SJCRH30 (cell line): ENCODE data around the gene CALU. TPM values are rescaled to one million over a fixed set of nuclear protein-coding genes. Genes with fewer than 3 reads are reported as not detected.

Experiments used
- DNase-seq, 2 experiments: peaks; one replicate each; pipeline ENCODE4 v3.0.0-alpha.2; 2015 to 2020
- H3K27ac ChIP-seq: fragments of 250-450 bp; sonication (Bioruptor Pico); 2 replicates; pipeline ENCODE4 v1.5.1; 2020; ENCODE audit warnings: mild to moderate bottlenecking, moderate library complexity
- H3K27me3 ChIP-seq: fragments of 250-450 bp; sonication (Bioruptor Pico); 2 replicates; pipeline ENCODE4 v1.5.1; 2020; ENCODE audit warnings: mild to moderate bottlenecking, moderate library complexity
- H3K36me3 ChIP-seq: fragments of 250-450 bp; sonication (Bioruptor Pico); 2 replicates; pipeline ENCODE4 v1.5.1; 2020; ENCODE audit warnings: mild to moderate bottlenecking, moderate library complexity
- H3K4me1 ChIP-seq: fragments of 250-450 bp; sonication (Bioruptor Pico); 2 replicates; pipeline ENCODE4 v1.5.1; 2020; ENCODE audit warnings: mild to moderate bottlenecking, moderate library complexity
- H3K4me3 ChIP-seq: fragments of 250-450 bp; sonication (Bioruptor Pico); 2 replicates; pipeline ENCODE4 v1.5.1; 2020; ENCODE audit warnings: mild to moderate bottlenecking, moderate library complexity
- H3K9me3 ChIP-seq: fragments of 250-450 bp; sonication (Bioruptor Pico); replicated peaks from 2 replicates; pipeline ENCODE4 v1.5.1; 2020; ENCODE audit warnings: mild to moderate bottlenecking, moderate library complexity
- total RNA-seq: library from RNA; depleted of rRNA; stranded (reverse); fragments of >200 nt; shearing (Covaris generic); gene quantifications from 2 replicates; pipeline ENCODE4 v1.2.3, GENCODE V29; 2014

Gene CALU
- total RNA-seq, 1 experiment from 2014 or later: 291 TPM

DNA sequence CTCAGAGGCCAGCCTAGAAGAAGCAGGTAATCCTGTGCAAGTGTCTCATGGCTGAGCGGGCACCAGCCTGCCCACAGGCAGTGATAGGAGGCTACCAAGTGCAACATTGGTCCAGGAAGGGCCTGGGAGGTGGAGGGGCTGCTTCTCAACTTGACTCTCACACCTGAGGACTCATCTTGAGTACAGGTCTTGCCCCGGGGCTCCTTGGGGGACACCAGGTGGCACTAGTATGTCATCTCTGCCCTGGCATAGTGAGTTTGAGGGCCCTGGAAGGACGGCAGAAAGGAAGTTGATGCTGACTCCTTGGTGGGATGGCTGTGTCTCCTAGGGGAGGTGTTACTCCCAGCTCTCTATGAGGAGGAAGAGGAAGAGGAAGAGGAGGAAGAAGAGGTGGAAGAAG is 54.9 kb downstream of the CALU start:
- H3K9me3 ChIP-seq: no peaks in the 10 kb centered on the region
- peaks cover 3% of the 10 kb centered on the region; the same call in 1 of the 2 replicates for H3K36me3 ChIP-seq
- H3K27ac ChIP-seq: no peak overlapping the region
- no peak overlapping the region for H3K4me3 ChIP-seq
- no peak for DNase-seq
- peaks cover 14% of the 10 kb centered on the region for H3K4me1 ChIP-seq
- H3K27me3 ChIP-seq: no peaks in the 10 kb centered on the region

DNA sequence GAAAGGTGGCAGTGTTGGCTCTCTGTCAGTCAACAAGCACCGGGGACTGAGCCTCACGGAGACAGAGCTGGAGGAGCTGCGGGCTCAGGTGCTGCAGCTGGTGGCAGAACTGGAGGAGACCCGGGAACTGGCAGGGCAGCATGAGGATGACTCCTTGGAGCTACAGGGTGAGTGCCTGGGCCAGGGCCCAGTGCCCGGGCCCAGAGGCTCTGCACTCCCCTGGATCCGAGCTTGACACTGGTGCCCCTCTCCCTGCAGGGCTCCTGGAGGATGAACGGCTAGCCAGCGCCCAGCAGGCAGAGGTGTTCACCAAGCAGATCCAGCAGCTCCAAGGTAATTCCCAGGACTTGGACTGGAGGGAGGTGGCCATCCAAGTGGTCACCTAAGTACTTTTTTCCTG is 55.3 kb downstream of the CALU start:
- DNase-seq: no peak
- Histone ChIP-seq H3K36me3 (peaks cover 3% of the 10 kb centered on the region; the same call in 1 of the 2 replicates), H3K27ac (no peak overlapping the region), H3K9me3 (no peaks in the 10 kb centered on the region), H3K27me3 (no peaks in the 10 kb centered on the region), H3K4me3 (no peak overlapping the region), H3K4me1 (peaks cover 14% of the 10 kb centered on the region)

DNA sequence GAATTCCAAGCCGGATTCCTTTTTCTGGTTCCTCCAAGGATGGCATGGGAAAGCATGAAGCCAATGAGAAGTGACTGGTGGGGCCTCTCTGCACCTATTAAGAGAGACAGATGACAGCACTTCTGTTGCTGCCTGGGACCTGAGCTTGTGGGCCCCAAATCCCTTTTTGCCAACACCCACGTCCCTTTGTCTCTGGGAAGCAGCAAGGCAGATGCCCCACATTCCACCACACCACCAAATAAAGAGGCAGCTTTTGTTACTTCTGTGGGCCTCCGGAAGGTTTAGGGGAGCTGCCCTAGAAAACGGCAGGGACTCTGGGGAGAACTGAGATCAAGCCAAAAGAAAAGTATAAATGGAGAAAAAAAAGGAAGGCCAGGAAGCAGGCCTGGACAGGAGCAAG is 56.0 kb downstream of the CALU start:
- Histone ChIP-seq H3K27ac (no peak overlapping the region), H3K27me3 (no peaks in the 10 kb centered on the region), H3K4me1 (peaks cover 14% of the 10 kb centered on the region), H3K9me3 (no peaks in the 10 kb centered on the region), H3K36me3 (peaks cover 3% of the 10 kb centered on the region; the same call in 1 of the 2 replicates), H3K4me3 (no peak overlapping the region)
- DNase-seq: no peak

DNA sequence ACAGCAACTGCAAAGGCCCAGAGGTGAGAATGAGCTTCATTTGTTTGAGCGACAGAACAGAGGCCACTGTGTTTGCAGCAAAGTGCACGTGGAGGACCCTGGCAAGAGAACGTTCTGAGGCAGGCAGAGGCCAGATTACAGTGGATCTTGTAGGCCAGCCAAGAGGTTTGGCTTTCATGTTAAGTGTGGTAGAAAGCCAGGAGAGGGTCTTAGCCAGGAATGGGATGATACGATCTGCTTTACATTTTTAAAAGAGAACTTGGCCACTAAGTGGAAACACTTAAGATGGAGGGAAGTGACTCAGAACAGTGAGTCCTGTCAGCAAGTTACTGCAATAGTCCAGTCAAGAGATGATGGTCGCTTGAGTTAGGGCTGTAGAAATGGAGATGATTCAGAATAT is 57.2 kb downstream of the CALU start:
- no peak overlapping the region for H3K27ac ChIP-seq
- no peak overlapping the region for H3K4me3 ChIP-seq
- H3K4me1 ChIP-seq: peaks cover 10% of the 10 kb centered on the region
- peaks cover 6% of the 10 kb centered on the region; the same call in 1 of the 2 replicates for H3K36me3 ChIP-seq
- H3K9me3 ChIP-seq: no peaks in the 10 kb centered on the region
- H3K27me3 ChIP-seq: no peaks in the 10 kb centered on the region
- no peak for DNase-seq

DNA sequence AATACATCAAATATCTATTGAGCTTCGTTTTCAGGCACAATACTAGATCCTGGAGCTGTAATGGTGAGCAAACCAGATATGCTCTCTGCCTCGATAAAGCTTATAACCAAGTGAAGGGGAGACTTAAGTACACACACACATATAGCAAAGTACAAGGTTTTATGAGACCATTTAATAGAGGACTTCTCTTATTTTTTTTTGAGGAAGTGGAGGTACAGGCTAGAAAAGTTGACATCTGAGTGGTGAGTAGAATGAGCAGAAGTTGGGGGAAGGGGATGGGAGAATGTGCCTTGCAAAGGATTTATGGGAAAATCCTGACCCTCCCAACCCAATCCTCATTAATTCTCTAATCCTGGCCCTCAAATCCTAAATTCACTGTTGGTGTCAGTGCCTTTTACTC is 60.3 kb downstream of the CALU start:
- no peak overlapping the region for H3K27ac ChIP-seq
- DNase-seq: no peak

DNA sequence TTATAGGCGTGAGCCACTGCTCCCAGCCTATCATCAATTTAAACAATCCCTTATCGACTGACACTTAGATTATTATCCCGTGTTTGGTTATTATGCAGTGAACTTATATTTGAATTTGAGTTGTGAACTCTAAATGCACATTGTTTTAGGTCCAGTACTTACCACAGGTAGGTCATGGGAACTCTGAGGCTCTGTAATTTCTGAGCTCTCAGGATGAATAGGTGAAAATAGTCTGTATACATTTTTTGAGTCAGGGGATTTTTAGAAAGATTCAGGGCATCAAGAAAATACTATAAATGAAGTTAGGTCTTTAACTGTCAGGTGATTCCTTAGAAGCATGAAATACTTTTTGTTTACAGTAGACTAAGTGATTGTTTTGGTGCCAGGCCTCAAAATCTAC is 61.4 kb downstream of the CALU start:
- Histone ChIP-seq H3K36me3 (peaks cover 3% of the 10 kb centered on the region; the same call in 1 of the 2 replicates), H3K27ac (no peak overlapping the region), H3K4me1 (no peaks in the 10 kb centered on the region; the same call in 1 of the 2 replicates), H3K9me3 (no peaks in the 10 kb centered on the region), H3K27me3 (no peaks in the 10 kb centered on the region), H3K4me3 (no peak overlapping the region)
- DNase-seq: no peak

More for the DNA sequence above, 60.3 kb downstream of the CALU start:
- Histone ChIP-seq H3K9me3 (no peaks in the 10 kb centered on the region), H3K27me3 (no peaks in the 10 kb centered on the region), H3K4me3 (no peak overlapping the region), H3K36me3 (peaks cover 6% of the 10 kb centered on the region; the same call in 1 of the 2 replicates), H3K4me1 (no peaks in the 10 kb centered on the region; the same call in 1 of the 2 replicates)

DNA sequence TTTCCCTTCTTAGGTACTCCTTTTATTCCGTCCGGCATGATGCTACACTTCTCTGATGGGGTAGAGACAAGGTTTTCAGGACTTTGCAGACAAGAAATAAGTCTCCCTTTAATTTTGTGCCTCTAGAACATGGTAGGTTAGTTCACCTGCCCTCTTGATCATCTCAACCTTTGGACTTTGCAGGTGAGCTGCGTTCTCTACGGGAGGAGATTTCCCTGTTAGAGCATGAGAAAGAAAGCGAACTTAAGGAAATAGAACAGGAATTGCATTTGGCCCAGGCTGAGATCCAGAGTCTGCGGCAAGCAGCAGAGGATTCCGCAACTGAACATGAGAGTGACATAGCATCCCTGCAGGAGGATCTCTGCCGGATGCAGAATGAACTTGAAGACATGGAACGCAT is 61.8 kb downstream of the CALU start:
- DNase-seq: no peak

DNA sequence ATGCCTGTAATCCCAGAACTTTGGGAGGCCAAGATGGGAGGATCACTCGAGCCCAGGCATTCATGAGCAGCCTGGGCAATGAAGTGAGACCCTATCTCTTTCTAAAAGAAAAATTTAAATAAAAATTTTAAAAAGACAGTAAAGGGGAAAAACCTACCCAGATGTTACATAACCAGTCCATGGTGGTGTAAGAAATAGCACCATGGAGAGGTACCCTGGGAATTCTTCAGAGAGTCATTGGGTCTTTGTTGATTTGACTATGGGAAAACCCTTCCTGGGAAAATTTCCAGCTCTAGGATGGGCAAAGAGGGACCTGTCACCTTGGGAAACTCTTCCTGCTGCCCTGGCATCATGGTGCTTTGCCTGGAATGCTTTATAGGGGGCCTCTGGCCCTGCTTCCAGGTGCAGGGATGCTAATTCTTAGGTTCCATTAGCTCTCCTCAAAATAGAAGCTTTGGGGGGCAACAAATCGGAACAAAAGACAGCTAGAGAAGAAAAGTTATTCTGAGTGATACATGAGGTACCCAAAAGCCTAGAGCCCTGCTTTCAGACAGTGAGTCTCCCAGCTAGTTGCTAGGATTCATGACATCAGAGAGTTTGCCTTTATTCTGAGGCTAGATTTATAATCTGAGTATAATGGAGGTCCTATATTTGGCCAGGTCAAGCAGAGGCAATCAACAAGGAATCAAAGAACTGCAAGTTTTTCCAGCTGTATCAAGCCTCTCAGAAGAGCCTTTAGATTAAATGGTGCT is 62.7 kb downstream of the CALU start:
- no peak for DNase-seq
- Histone ChIP-seq H3K4me3 (no peak overlapping the region), H3K27ac (no peak overlapping the region), H3K4me1 (no peaks in the 10 kb centered on the region; the same call in 1 of the 2 replicates), H3K9me3 (no peaks in the 10 kb centered on the region), H3K27me3 (no peaks in the 10 kb centered on the region), H3K36me3 (peaks cover 6% of the 10 kb centered on the region; the same call in 1 of the 2 replicates)

More for the DNA sequence above, 61.8 kb downstream of the CALU start:
- H3K4me1 ChIP-seq: no peaks in the 10 kb centered on the region; the same call in 1 of the 2 replicates
- no peaks in the 10 kb centered on the region for H3K9me3 ChIP-seq
- no peak overlapping the region for H3K4me3 ChIP-seq
- H3K27me3 ChIP-seq: no peaks in the 10 kb centered on the region
- H3K36me3 ChIP-seq: peaks cover 3% of the 10 kb centered on the region; the same call in 1 of the 2 replicates
- H3K27ac ChIP-seq: no peak overlapping the region

DNA sequence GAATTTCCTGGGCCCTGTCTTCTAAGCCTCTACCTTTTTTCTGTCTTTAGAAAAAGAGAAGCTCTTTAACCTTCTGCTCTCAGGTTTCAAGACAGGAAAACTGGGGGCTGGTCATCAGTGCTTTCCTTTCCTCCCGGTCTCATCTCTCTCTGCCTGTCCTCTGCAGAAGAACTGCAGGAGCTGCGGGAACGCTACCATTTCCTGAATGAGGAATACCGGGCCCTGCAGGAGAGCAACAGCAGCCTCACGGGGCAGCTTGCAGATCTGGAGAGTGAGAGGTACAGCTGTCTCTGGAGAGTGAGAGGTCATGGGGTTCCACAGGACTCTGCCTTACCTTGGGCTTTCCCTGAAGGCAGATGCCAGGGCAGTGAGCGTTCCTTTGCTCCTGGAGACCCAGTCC is 65.3 kb downstream of the CALU start:
- DNase-seq: no peak
- Histone ChIP-seq H3K36me3 (peaks cover 6% of the 10 kb centered on the region), H3K4me1 (no peaks in the 10 kb centered on the region; the same call in 1 of the 2 replicates), H3K4me3 (no peak overlapping the region), H3K9me3 (no peaks in the 10 kb centered on the region), H3K27me3 (no peaks in the 10 kb centered on the region), H3K27ac (no peak overlapping the region)

DNA sequence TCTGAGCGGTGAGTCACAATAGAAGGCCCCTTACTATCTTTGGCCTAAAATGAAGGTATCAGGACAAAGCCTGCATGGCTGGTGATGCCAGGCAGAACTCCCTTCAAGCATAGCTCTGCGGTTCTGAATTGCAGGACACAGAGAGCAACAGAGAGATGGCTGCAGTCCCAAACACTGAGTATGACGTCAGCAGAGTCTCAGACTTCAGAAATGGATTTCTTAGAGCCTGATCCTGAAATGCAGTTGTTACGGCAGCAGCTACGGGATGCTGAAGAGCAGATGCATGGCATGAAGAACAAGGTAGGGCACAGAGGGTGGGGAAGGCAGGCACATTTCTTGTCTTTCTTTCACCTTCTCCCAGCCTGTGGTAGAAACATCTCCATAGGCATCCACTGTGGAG is 66.1 kb downstream of the CALU start:
- no peak for DNase-seq
- H3K4me3 ChIP-seq: no peak overlapping the region
- H3K9me3 ChIP-seq: no peaks in the 10 kb centered on the region
- peaks cover 6% of the 10 kb centered on the region for H3K36me3 ChIP-seq
- H3K27ac ChIP-seq: no peak overlapping the region
- no peaks in the 10 kb centered on the region for H3K27me3 ChIP-seq
- H3K4me1 ChIP-seq: no peaks in the 10 kb centered on the region; the same call in 1 of the 2 replicates

DNA sequence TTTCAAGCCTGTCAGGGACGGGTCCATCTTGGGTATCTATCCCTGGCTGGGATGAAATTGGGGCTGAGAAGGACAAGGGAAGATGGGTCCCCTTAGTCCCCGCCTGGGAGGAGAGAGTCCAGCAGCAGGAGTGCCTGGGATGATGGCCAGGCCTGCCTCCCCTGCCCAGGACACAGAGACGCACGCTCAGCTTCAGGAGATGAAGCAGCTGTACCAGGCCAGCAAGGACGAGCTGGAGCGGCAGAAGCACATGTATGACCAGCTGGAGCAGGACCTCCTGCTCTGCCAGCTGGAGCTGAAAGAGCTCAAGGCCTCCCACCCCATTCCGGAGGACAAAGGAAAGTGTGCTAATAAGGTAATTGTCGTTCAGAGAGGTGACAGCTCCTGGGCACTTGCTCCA is 68.0 kb downstream of the CALU start:
- Histone ChIP-seq H3K36me3 (peaks cover 3% of the 10 kb centered on the region), H3K4me3 (no peak overlapping the region), H3K27me3 (no peaks in the 10 kb centered on the region), H3K27ac (no peak overlapping the region), H3K9me3 (no peaks in the 10 kb centered on the region), H3K4me1 (no peaks in the 10 kb centered on the region; the same call in 1 of the 2 replicates)
- DNase-seq: no peak

DNA sequence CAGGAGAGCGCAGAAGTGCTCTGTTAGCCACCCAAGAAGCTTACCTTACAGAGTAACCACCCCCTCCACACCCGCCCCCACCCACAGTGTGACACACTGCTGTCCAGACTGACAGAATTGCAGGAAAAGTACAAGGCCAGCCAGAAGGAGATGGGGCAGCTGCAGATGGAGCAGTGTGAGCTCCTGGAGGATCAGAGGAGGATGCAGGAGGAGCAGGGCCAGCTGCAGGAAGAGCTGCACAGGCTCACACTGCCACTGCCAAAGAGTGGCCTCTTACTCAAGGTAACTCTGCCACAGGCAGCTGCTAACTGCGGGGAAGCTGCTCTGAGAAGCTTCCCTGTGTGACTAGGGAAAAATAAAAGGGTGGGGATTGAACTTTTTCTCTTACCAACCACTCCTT is 70.2 kb downstream of the CALU start:
- no peak overlapping the region for H3K27ac ChIP-seq
- 0 out of 2 replicates have a peak, but pooled peaks cover under 1% of the 10 kb centered on the region for H3K4me1 ChIP-seq
- no peaks in the 10 kb centered on the region for H3K27me3 ChIP-seq
- H3K9me3 ChIP-seq: no peaks in the 10 kb centered on the region
- peaks cover 3% of the 10 kb centered on the region; the same call in 1 of the 2 replicates for H3K36me3 ChIP-seq
- no peak overlapping the region for H3K4me3 ChIP-seq
- peak; percentile 20 to 37 for DNase-seq

DNA sequence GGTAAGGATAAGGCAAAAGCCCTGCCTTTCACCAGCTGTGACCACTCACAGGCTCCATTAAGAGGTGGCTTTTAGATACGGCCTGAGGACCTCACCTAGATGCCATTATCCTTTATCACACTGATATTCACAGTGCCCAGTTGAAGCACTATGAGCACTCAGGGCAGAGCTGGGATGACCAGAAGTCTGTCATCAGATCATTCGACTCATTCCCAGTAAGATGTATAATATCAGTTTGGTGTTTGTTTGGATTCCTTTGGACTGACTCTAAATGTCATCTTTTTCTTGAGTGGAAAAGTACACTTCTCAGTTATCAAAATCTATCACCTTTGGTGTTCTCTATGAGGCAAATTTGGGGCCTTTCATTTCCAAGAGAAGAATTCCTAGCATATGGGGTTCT is 71.3 kb downstream of the CALU start:
- peaks cover 3% of the 10 kb centered on the region; the same call in 1 of the 2 replicates for H3K36me3 ChIP-seq
- DNase-seq: no peak
- H3K4me1 ChIP-seq: peaks cover 5% of the 10 kb centered on the region; the same call in 1 of the 2 replicates
- H3K27me3 ChIP-seq: no peaks in the 10 kb centered on the region
- H3K9me3 ChIP-seq: no peaks in the 10 kb centered on the region
- no peak overlapping the region for H3K27ac ChIP-seq
- H3K4me3 ChIP-seq: no peak overlapping the region

DNA sequence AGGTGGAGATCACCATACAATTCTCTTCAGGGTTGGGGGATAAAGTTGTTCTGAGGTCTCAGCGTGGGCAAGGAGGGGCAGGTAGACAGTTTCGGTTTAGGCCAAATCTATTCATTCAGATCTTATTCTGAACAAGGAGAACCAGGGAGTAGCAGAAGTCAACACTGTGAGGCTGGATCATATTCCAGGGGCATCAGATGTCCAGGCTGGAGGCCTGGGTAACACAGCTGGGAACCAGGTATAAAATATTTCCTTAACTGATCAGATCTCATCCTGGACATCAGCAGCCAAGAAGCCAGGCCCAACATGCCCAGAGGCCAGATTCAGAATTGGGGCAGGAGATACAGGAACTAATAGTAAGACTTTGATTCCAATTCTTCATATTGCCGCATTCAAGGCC is 71.8 kb downstream of the CALU start:
- H3K27me3 ChIP-seq: no peaks in the 10 kb centered on the region
- no peaks in the 10 kb centered on the region for H3K9me3 ChIP-seq
- peaks cover 3% of the 10 kb centered on the region; the same call in 1 of the 2 replicates for H3K36me3 ChIP-seq
- H3K27ac ChIP-seq: no peak overlapping the region
- H3K4me1 ChIP-seq: peaks cover 5% of the 10 kb centered on the region; the same call in 1 of the 2 replicates
- no peak for DNase-seq
- no peak overlapping the region for H3K4me3 ChIP-seq

DNA sequence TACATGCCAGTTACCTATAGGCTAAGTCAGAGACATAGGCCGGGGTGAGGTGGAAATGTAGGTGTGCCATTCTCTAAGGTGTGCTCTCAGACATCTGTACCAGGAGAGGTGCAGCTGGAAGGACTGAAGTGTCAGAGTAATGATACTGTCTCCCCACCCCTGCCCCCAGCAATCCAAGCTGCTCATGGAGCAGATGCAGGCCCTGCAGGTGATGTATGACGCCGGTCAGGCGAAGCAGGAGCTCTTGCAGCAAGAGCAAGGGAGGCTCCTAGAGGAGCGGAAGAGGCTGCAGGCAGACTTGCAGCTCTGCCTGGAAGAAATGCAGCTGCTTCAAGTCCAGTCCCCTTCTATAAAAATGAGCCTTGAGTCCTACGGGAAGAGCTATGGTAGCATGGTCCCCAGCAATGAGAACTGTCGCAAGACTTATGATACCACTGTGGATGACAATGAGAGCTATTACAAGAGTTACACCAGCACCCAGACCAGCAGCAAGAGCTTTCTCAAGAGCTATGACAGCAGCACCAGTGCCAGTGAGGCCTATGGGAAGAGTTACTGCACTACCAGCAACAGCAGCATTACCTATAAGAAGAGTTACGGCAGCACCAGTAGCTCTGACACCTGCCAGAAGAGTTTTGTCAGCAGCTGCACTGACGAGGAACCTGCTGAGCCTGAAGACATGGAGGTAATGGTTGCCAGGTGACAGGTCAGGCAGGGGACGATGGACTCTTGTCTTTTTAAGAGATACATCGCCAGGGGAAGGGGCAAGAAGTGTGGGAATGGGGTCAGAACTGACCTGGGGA is 72.7 kb downstream of the CALU start:
- Histone ChIP-seq H3K4me3 (no peak overlapping the region), H3K4me1 (peaks cover 5% of the 10 kb centered on the region; the same call in 1 of the 2 replicates)

More for the DNA sequence above, 72.7 kb downstream of the CALU start:
- Histone ChIP-seq H3K9me3 (no peaks in the 10 kb centered on the region), H3K27me3 (no peaks in the 10 kb centered on the region), H3K36me3 (no peaks in the 10 kb centered on the region; the same call in 1 of the 2 replicates), H3K27ac (no peak overlapping the region)
- DNase-seq: no peak
